Right renal cortex interstitium (tissue), 3 donors: ENCODE measurements around the gene C12orf75. TPM values are rescaled to one million over a fixed set of nuclear protein-coding genes. Genes with fewer than 3 reads are reported as not detected.
"Not testable (repeated sequence)": the region's sequence is repeated elsewhere in the genome, so short reads cannot be mapped to it uniquely, and the experiment has no call there.

ENCODE experiments used
- DNase-seq, 3 donors: peaks; one replicate each; pipeline ENCODE4 v3.0.0-alpha.2; 2013; ENCODE audit warnings: low read depth in 3 of 3, low spot score in 2 of 3
- polyA plus RNA-seq, 3 donors: library from polyadenylated mRNA; unstranded; fragments of 120-200 nt; gene quantifications; one replicate each; pipeline ENCODE4 v1.2.1, GENCODE V29; 2013; ENCODE audit not compliant: insufficient read length in 3 of 3

C12orf75 gene
- 10 to 100 TPM; 83.4 to 91.1 (median 88.2) TPM for polyA plus RNA-seq

- DNase-seq: peak in 1 of 3 donors; percentile 50
These were observed at the start of gene C12orf75 for GRCh38 chr12:105330283-105330930. TSS of gene C12orf75 (plus strand) at chr12:105330691. CDS start at chr12:105330892, 201 bp downstream.

GRCh38 chr12:105280966-105281693 lies 49.4 kb upstream of the C12orf75 start:
- DNase-seq: no peak

GRCh38 chr12:105281694-105282049 lies 48.8 kb upstream of the C12orf75 start:
- no peak for DNase-seq

DNA sequence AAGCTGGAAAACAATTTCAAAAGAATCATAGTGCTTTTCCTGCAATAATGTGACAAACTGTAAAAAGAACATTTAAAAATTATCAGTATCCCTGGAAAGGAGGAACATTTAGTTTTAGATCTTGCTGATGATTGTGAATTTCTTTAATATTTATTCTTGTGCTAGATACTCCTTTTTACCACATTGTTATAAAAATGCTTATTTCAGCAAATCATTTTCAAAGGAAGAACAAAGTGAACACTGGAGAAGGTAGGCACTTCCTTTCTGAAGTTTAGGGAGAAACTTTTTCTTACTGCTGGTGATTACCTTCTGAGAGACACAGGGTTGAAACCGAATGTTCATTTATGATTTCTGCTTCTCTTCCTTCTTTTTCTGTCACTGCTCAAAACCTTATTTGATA lies 45.1 kb upstream of the C12orf75 start:
- DNase-seq: no peak

DNA sequence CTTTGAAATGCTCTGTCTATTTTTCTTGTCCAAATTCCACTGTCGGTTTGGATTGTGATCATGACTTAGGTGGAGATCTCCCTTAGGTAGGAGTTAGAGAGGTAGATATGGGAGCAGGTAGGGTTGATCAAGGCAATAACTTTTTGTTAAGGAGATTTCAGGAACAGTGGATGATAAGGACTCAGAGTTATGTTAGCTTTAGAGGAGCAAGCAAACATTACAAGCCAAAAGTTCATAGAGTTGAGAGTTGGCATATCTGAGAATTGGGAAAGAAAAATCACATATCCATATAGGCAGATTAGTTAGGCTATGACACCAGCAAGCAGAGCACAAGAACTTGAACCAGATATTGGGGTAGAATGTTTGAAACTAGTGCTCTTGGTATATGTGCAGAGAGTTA lies 43.1 kb upstream of the C12orf75 start:
- no peak for DNase-seq

- DNase-seq: no peak
These were observed 42.0 kb upstream of the C12orf75 start for GRCh38 chr12:105288311-105288996.

DNA sequence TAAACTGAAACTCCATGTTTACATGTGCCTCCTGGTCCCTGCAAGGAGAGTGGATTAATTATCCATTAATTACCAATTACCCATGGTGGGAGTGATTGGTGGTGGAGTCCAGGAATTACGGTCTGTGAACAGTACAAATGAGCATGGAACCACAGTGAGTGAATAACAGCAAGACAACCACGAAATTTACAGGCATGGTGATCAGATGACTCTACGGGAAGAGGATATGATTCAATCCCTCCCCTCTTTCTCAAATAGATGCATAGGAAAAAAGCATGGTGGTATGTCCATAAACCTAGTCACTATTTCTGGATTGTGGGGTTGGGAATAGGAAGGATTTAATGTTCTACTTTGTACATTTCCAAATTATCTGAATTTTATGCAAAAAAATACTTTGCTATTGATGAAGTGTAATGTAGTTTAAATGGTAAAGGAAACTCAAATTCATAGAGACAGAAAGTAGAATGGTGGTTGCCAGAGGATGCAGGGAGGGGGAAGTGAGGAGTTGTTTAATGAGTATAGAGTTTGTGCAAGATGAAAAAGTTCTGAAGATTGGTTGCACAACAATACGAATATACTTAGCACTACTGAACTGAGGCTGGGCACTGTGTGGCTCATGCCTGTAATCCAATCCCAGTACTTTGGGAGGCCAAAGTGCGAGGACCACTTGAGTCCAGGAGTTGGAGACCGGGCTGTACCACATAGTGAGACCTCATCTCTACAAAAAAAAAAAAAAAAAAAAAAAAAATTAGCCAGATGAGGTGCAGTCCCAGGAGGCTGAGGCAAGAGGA lies 41.2 kb upstream of the C12orf75 start:
- no peak for DNase-seq

DNA sequence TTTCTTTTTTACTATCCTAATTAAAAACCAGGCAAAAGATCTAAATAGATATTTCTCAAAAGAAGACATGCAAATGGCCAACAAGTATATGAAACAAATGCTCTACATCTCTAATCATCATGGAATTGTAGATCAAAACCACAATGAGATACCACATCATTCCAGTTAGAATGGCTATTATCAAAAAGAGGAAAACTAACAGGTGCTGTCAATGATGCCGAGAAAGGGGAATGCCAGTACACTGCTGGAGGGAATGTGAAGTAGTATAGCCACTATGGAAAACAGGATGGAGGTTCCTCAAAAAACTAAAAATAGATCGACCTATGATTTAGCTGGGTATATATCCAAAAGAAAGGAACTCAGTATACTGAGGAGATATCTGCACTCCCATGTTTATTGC lies 39.0 kb upstream of the C12orf75 start:
- no peak for DNase-seq

DNA sequence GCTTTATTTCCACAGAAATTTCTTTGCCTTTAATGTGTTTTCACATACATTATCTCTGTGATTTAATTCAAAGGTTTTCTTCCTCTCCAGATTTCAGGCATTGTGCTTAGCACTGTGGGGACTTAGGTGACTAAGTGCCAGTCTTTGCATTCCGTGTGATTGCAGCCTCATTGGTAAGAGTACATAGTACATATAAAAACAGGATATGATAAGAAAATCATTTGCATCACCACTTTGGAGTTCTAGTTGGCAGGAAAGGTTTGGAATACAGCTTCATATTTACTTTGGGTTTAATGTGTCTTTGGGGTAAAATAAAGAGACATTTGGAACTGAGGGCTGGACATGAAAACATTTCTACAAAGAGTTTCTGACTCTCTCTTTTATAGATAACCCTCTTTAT lies 37.8 kb upstream of the C12orf75 start:
- no peak for DNase-seq

- no peak for DNase-seq
These were observed 37.3 kb upstream of the C12orf75 start for GRCh38 chr12:105293187-105293586.

DNA sequence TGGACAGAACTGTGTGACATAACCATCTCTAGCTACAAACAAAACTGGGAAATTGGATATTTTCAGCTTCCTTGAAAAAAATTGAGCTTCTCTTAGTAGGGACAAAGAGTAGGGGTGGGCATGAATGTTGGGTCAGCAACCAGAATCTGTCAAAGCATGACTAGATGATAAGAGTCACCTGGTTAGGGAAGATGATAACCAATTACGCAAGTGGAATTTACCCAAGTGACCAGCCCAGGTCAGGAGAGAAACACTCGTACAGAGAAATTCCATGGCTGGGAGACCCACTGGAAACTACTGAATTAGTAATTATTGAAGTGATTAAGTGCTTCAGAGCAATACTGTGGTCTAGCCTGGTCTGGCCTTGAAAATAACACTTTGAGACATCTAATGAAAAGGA lies 36.3 kb upstream of the C12orf75 start:
- no peak for DNase-seq

- no peak for DNase-seq
These were observed 35.5 kb upstream of the C12orf75 start for GRCh38 chr12:105294886-105295479.

- no peak for DNase-seq
These were observed 34.1 kb upstream of the C12orf75 start for GRCh38 chr12:105296116-105297089.

DNA sequence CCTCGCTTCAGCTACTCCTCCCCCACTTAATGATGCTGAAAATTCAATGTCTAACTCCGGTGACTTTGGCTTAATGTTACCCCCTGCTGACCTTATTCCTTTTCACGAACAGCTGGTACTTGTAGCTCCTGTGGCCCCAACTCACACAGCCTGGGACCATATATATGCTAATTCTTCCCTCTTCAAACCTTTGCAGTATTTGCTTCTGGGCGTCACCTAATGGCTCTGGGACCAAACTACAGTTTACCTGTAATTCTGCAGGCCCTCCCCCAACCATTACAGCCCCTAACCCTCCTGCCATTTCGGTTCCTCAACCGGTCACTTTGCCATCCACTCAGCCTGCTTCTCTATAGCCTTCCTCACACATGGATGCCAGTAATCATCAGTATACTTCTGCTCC lies 29.6 kb upstream of the C12orf75 start:
- DNase-seq: no peak

GRCh38 chr12:105301696-105302095 lies 28.8 kb upstream of the C12orf75 start:
- DNase-seq: no peak

DNA sequence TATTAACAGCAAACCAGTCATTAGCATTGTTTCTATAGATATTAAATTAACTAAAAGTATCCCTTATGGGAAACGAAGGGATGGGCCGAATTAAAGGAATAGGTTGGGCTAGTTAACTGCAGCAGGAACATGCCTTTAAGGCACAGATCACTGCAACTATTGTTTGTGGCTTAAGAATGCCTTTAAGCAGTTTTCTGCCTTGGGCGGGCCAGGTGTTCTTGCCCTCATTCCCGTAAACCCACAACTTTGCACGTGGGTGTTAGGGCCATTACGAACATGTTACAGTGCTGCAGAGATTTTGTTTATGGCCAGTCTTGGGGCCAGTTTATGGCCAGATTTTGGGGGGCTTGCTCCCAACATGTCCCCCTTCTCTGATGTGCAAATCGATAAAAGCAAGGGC lies 27.5 kb upstream of the C12orf75 start:
- not testable (repeated sequence) for DNase-seq

DNA sequence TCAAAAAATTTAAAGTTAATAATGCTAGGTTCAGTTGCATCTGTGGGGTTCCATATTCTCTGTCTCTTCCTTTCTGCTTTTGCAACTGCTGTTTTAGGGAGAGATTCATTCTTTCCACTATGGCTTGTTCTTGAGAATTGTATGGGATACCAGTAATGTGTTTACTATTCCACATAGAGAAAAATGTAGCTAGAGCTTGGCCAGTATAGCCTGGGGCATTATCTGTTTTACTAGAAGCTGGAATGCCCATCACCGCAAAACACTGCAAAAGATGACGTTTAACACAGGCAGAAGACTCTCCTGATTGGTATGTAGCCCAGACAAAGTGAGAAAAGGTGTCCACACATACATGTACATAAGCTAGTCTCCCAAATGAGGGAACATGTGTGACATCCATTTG lies 25.9 kb upstream of the C12orf75 start:
- not testable (repeated sequence) for DNase-seq

- DNase-seq: not testable (repeated sequence)
These were observed 22.7 kb upstream of the C12orf75 start for GRCh38 chr12:105307601-105308314.

- DNase-seq: not testable (repeated sequence)
These were observed 21.7 kb upstream of the C12orf75 start for GRCh38 chr12:105308839-105309238.
